Fibroblast of mammary gland (primary cell): ENCODE results near the gene TERT.

Experiments
- DNase-seq: peaks from one replicate; pipeline ENCODE4 v3.0.0-alpha.2; 2010; ENCODE audit warnings: low read depth
- H3K4me3 ChIP-seq: 2 replicates; pipeline ENCODE4 v1.5.1; 2011; ENCODE audit warnings: low read depth, mild to moderate bottlenecking, low read length, moderate library complexity; ENCODE audit not compliant: control insufficient read depth
- CTCF ChIP-seq: conservative IDR thresholded peaks from 2 replicates; pipeline ENCODE4 v1.5.1; 2011; ENCODE audit warnings: low read depth, low read length, inconsistent platforms; ENCODE audit not compliant: control insufficient read depth, insufficient read depth

The TERT gene

GRCh38 chr5:1219098-1219767 is 75.6 kb downstream of the TERT start:
- TF ChIP-seq CTCF: no peak
- DNase-seq: no peak
- H3K4me3 ChIP-seq: no peak overlapping the region

DNA sequence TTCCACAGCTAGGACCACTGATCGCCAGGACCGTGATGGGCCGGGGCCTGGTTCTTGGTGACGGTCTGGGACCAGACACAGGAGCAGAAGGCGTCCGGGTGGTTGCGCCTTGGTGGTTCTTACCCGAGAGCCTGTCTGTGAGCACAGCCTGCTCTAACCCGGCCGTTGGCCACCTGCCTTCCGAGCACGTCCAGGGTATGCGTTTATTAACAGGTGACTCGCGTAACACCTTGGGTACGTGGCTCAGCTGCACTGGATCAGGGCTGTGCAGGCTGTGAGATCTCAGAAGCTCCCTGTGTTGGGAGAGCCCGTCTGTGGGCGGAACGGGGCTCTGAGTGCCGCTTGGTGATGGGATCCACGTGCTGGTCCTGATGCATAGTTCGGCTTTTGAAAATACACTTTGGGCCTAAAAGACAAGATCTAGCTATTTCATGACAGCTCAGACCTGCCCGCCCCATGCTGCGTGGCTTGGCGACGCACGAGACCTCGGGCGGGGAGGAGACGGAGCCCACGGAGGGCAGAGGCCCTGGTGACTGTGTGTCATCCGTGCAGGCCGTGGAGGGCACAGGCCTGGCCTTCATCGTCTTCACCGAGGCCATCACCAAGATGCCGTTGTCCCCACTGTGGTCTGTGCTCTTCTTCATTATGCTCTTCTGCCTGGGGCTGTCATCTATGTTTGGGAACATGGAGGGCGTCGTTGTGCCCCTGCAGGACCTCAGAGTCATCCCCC is 76.4 kb downstream of the TERT start:
- no peak for DNase-seq
- TF ChIP-seq CTCF: no peak
- no peak overlapping the region for H3K4me3 ChIP-seq

DNA sequence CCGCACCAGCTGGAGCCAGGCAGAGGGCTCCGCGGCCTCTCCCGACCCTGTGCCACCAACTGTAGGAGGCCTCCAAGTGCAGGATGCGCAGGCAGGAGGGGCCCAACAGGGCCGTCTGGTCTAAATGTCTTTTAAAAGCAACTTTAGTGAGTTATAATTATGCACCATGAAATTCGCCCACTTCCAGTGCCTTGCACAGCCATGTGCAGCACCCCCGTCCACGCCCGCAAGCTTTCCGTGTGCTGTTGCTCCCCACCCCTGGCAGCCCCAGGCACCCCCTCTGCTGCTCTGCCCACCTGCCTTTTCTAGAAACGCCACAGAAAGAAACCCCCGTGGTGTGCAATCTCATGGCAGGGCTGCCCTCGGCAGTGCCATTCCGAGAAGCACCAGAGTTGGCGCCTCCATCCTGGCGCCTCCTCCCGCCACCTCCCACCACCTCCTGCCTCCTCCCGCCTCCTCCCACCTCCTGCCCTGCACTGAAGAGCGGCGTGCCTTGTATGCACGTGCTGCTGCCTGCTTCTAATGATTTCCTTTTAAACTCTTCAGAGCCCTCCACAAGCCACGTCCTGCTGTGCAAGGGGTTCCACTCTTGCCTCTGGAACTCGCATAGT is 77.2 kb downstream of the TERT start:
- no peak for TF ChIP-seq CTCF
- no peak for DNase-seq
- H3K4me3 ChIP-seq: no peak overlapping the region

- H3K4me3 ChIP-seq: no peak overlapping the region
- DNase-seq: no peak
- TF ChIP-seq CTCF: no peak
Measured at GRCh38 chr5:1216918-1217295, 78.0 kb downstream of the TERT start.

- TF ChIP-seq CTCF: no peak
- no peak for DNase-seq
- H3K4me3 ChIP-seq: no peak overlapping the region
Measured at GRCh38 chr5:1216211-1216917, 78.5 kb downstream of the TERT start.

DNA sequence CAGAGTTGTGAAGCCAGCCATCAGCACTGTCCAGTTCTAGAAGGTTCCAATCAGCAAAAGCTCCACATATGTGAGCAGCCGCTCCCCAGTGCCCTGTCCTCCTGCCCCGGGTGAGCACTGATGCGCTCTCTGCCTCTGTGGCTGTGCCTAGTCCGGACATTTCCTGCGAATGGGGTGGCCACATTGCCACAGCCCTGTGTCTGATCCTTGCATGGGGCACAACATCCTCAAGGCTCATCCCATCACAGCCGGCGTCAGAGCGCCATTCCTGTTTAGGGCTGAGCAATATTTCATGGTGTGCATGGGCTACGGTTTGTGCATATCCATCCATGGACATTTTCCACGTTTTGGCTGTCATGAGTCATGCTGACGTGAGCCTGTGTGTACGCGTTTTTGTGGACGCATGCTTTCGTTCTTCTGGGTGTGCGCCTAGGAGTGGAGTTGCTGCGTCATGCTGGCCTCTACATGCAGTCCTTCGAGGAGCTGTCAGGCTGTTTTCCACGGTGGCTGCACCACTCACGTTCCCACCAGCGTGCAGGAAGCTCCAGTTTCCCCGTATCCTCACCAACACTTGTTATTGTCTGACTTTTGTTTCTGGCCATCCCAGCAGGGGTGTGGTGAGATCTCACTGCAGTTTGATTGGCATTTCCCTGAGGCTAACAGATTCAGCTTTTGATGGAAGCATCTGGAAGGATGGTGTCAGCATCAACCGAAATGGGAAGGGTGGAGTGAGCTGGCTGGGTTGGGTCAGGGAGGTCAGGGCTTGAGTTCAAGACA is 79.4 kb downstream of the TERT start:
- DNase-seq: no peak
- no peak overlapping the region for H3K4me3 ChIP-seq
- TF ChIP-seq CTCF: no peak
